ENCODE results near the gene MTPN. TPM values are rescaled to one million over a fixed set of nuclear protein-coding genes. Genes with fewer than 3 reads are reported as not detected.

MTPN gene
- total RNA-seq, 6 experiments from 2014 or later = 31.6 to 42.3 (median 39.5) TPM

DNA sequence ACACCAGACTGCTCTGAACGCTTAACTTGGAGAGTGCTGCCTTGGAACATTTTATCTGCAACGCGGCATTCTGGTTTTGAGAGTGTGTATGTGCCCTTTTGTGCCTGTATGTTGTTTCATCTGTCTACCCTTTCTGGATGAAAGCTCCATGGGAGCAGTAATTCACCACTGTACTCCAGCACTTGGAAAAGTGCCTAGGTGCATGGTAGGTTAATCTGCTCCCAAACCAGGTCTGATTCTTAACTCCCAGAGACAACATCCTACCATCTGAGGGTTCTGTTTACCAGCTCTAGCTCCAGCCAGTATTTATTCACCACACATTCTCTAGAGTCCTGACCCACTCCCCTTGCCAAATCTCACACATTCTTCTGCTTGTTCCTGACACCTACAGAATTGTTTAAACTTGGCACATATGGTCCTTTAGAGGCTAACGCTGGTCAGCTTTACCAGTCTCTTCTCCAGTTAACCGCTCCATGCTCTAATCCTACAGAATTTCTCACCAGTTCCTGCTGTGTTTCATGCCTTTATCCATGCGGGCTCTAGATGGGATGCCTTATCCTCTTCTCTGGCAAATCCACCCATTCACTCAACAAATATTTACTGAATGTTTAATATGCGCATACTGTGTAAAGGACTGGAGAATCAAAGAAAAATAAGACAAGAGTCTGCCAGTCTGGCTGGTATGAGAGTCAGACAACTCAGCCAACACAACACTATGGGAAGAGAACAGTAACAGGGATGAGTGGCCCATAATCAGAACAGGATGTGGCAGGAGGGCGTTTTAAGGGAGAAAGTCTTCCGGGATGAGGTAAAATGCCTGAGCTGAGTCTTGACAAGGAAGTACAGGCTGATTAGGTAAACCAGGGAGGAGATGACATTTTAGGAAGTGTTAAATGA, 46.3 kb downstream of the MTPN start:
- peak; percentile 28 to 57 (median 37) for ATAC-seq
- no peaks in the 10 kb centered on the region for H3K9me3 ChIP-seq
- H3K36me3 ChIP-seq = no peaks in the 10 kb centered on the region
- intact Hi-C loops (cut with DNase I) = no loop called here
- H3K27me3 ChIP-seq = no peaks in the 10 kb centered on the region
- no peak for DNase-seq
- peaks cover 0 to 3% (median 0%) of the 10 kb centered on the region in 4 donors for H3K4me1 ChIP-seq
- no peak overlapping the region for H3K27ac ChIP-seq
- no peak overlapping the region for H3K4me3 ChIP-seq
- TF ChIP-seq POLR2A (IDR thresholded peaks at IDR 0.05) (no peak), CTCF (IDR thresholded peaks at IDR 0.05) (no peak)
- 72% methylated on average over 9 of the region's 9 CpGs for WGBS (ENCODE audit: insufficient coverage, low coverage, low lambda C conversion rate, missing lambda C conversion rate)

DNA sequence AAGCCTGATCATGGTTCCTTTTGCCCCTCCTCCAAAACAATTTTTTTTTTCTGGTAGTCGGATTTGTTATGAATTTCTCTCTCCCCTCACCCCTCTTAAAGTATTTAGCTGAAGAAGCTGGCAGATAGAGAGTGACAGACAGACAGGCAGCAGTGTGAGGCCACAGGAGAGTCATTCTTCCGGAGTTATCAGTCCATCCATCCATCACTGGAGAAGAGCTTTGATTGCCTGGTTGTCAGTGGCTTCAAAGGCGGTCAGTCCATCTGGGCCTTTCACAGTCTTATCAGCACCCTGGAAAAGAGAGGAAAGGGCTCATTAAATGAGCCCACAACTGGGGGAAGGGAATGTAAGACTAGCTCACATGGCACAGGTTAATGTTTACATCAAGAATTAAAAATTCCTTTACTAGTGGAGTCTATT, 47.4 kb downstream of the MTPN start:
- no peak for ATAC-seq
- Histone ChIP-seq H3K27me3 (no peaks in the 10 kb centered on the region), H3K27ac (no peak overlapping the region), H3K4me3 (no peak overlapping the region), H3K4me1 (peaks cover 0 to 3% (median 0%) of the 10 kb centered on the region in 4 donors), H3K9me3 (no peaks in the 10 kb centered on the region), H3K36me3 (no peaks in the 10 kb centered on the region)
- TF ChIP-seq CTCF (IDR thresholded peaks at IDR 0.05) (no peak), POLR2A (IDR thresholded peaks at IDR 0.05) (no peak)
- no peak for DNase-seq
- WGBS (ENCODE audit: insufficient coverage, low coverage, low lambda C conversion rate, missing lambda C conversion rate) = 53% methylated on average over 3 of the region's 3 CpGs
- intact Hi-C loops (cut with DNase I) = no loop called here

- DNase-seq = no peak
- Histone ChIP-seq H3K4me3 (no peak overlapping the region), H3K27me3 (no peaks in the 10 kb centered on the region), H3K27ac (no peak overlapping the region), H3K9me3 (no peaks in the 10 kb centered on the region), H3K4me1 (peaks cover 0 to 3% (median 0%) of the 10 kb centered on the region in 4 donors), H3K36me3 (no peaks in the 10 kb centered on the region)
- ATAC-seq = no peak
- WGBS (ENCODE audit: insufficient coverage, low coverage, low lambda C conversion rate, missing lambda C conversion rate) = 84% methylated on average over 2 of the region's 2 CpGs
- TF ChIP-seq POLR2A (IDR thresholded peaks at IDR 0.05) (no peak), CTCF (IDR thresholded peaks at IDR 0.05) (no peak)
- intact Hi-C loops (cut with DNase I) = no loop called here
Measured at GRCh38 chr7:135929249-135929648, 47.9 kb downstream of the MTPN start.

GRCh38 chr7:135928136-135928535, 49.0 kb downstream of the MTPN start:
- intact Hi-C loops (cut with DNase I) = no loop called here
- Histone ChIP-seq H3K4me1 (peaks cover 0 to 3% (median 0%) of the 10 kb centered on the region in 4 donors), H3K27me3 (no peaks in the 10 kb centered on the region), H3K27ac (no peak overlapping the region), H3K4me3 (no peak overlapping the region), H3K9me3 (no peaks in the 10 kb centered on the region), H3K36me3 (no peaks in the 10 kb centered on the region)
- no peak for TF ChIP-seq POLR2A (IDR thresholded peaks at IDR 0.05)
- no peak for ATAC-seq
- no peak for DNase-seq

GRCh38 chr7:135925210-135925609, 51.9 kb downstream of the MTPN start:
- H3K27ac ChIP-seq = no peak overlapping the region
- ATAC-seq = no peak
- TF ChIP-seq POLR2A (IDR thresholded peaks at IDR 0.05) = no peak
- no peak for TF ChIP-seq CTCF (IDR thresholded peaks at IDR 0.05)
- no peak for DNase-seq
- WGBS (ENCODE audit: insufficient coverage, low coverage, low lambda C conversion rate, missing lambda C conversion rate) = 42% methylated on average over 3 of the region's 3 CpGs
- H3K4me1 ChIP-seq = no peaks in the 10 kb centered on the region
- intact Hi-C loops (cut with DNase I) = no loop called here
- H3K27me3 ChIP-seq = no peaks in the 10 kb centered on the region
- H3K4me3 ChIP-seq = no peak overlapping the region
- H3K36me3 ChIP-seq = no peaks in the 10 kb centered on the region
- H3K9me3 ChIP-seq = no peaks in the 10 kb centered on the region
